Calu3 (cell line): ENCODE results near the gene ATP1B3. TPM values are rescaled to one million over a fixed set of nuclear protein-coding genes. Genes with fewer than 3 reads are reported as not detected.
"Not testable (repeated sequence)": the region's sequence is repeated elsewhere in the genome, so short reads cannot be mapped to it uniquely, and the experiment has no call there.

Experiments
- BruUV-seq: library from RNA; stranded (reverse); fragments of 400-500 nt; replicated peaks from 2 replicates; lab custom pipeline; 2021; lab: Mats Ljungman, UMichigan
- CTCF ChIA-PET: fragments of 300-600 bp; sonication (Branson Sonifier 250); formaldehyde crosslinking; loops from one replicate; lab custom pipeline; 2022; ENCODE audit warnings: antibody characterized with exemption; lab: Charles Lee
- DNase-seq: peaks from one replicate; pipeline ENCODE4 v3.0.0; 2022
- H3K27ac Mint-ChIP-seq: one replicate; pipeline ENCODE4 v1.8.0; 2022; ENCODE audit warnings: mixed read lengths; ENCODE audit not compliant: unreplicated experiment
- H3K27me3 Mint-ChIP-seq: one replicate; pipeline ENCODE4 v1.8.0; 2022; ENCODE audit warnings: mixed read lengths; ENCODE audit not compliant: unreplicated experiment
- H3K36me3 Mint-ChIP-seq: one replicate; pipeline ENCODE4 v1.8.0; 2022; ENCODE audit warnings: mild to moderate bottlenecking, moderate library complexity, mixed read lengths; ENCODE audit not compliant: insufficient read depth, unreplicated experiment
- H3K4me1 Mint-ChIP-seq: one replicate; pipeline ENCODE4 v1.8.0; 2022; ENCODE audit warnings: mild to moderate bottlenecking, low read depth, mixed read lengths; ENCODE audit not compliant: unreplicated experiment
- H3K4me3 Mint-ChIP-seq: one replicate; pipeline ENCODE4 v1.8.0; 2022; ENCODE audit warnings: mild to moderate bottlenecking, low read depth, moderate library complexity, mixed read lengths; ENCODE audit not compliant: unreplicated experiment
- H3K9me3 Mint-ChIP-seq: one replicate; pipeline ENCODE4 v1.8.0; 2022; ENCODE audit warnings: low read depth, mixed read lengths; ENCODE audit not compliant: unreplicated experiment
- CTCF ChIP-seq: fragments of 200-600 bp; IDR thresholded peaks from one replicate; pipeline ENCODE4 v1.8.0; 2022; ENCODE audit warnings: antibody characterized with exemption; ENCODE audit not compliant: unreplicated experiment
- intact Hi-C: fragments of 100-400 bp; cut with micrococcal nuclease; formaldehyde crosslinking; loops from one replicate; pipeline ENCODE4 v1.10.0; 2022; ENCODE audit not compliant: unreplicated experiment
- total RNA-seq: library from RNA; stranded (reverse); gene quantifications from 2 replicates; pipeline ENCODE4 v1.2.3, GENCODE V29; 2022

ATP1B3 gene
- total RNA-seq, 1 experiment from 2014 or later: 157 TPM

GRCh38 chr3:141921316-141921715 lies 44.9 kb downstream of the ATP1B3 start:
- Mint-ChIP-seq H3K27me3 (no peaks in the 10 kb centered on the region), H3K4me1 (no peaks in the 10 kb centered on the region), H3K4me3 (no peak overlapping the region), H3K27ac (no peak overlapping the region), H3K9me3 (no peaks in the 10 kb centered on the region), H3K36me3 (peaks cover 17% of the 10 kb centered on the region)
- BruUV-seq: no TSS peak
- intact Hi-C loops: no loop called here
- TF ChIP-seq CTCF: no peak
- no peak for DNase-seq
- CTCF ChIA-PET: no interaction called here

GRCh38 chr3:141925677-141926076 lies 49.2 kb downstream of the ATP1B3 start:
- intact Hi-C loops, H3K9me3 Mint-ChIP-seq, H3K4me3 Mint-ChIP-seq, H3K4me1 Mint-ChIP-seq, H3K27me3 Mint-ChIP-seq, DNase-seq, CTCF ChIA-PET, H3K27ac Mint-ChIP-seq: not testable (repeated sequence)
- BruUV-seq: TSS peak; percentile 96
- H3K36me3 Mint-ChIP-seq: peaks cover 26% of the 10 kb centered on the region

- no peak overlapping the region for H3K4me3 Mint-ChIP-seq
- H3K4me1 Mint-ChIP-seq: no peaks in the 10 kb centered on the region
- BruUV-seq: no TSS peak
- peaks cover 26% of the 10 kb centered on the region for H3K36me3 Mint-ChIP-seq
- no peaks in the 10 kb centered on the region for H3K9me3 Mint-ChIP-seq
- no peak overlapping the region for H3K27ac Mint-ChIP-seq
- CTCF ChIA-PET: interaction anchor here (0.7 kb wide), 1 partner anchor 77 kb away, joined by 3 read pairs; no protein-coding TSS in a partner anchor
- intact Hi-C loops: no loop called here
- DNase-seq: no peak
- no peaks in the 10 kb centered on the region for H3K27me3 Mint-ChIP-seq
- no peak for TF ChIP-seq CTCF
Measured at GRCh38 chr3:141926929-141927328, 50.5 kb downstream of the ATP1B3 start.

GRCh38 chr3:141928631-141929270 lies 52.3 kb downstream of the ATP1B3 start:
- Mint-ChIP-seq H3K4me3 (no peak overlapping the region), H3K27ac (no peak overlapping the region), H3K4me1 (no peaks in the 10 kb centered on the region), H3K36me3 (peaks cover 26% of the 10 kb centered on the region), H3K27me3 (no peaks in the 10 kb centered on the region), H3K9me3 (no peaks in the 10 kb centered on the region)
- CTCF ChIA-PET: no interaction called here
- DNase-seq: no peak
- intact Hi-C loops: no loop called here
- no peak for TF ChIP-seq CTCF
- BruUV-seq: no TSS peak

GRCh38 chr3:141929341-141929995 lies 53.0 kb downstream of the ATP1B3 start:
- H3K27ac Mint-ChIP-seq: no peak overlapping the region
- no peaks in the 10 kb centered on the region for H3K27me3 Mint-ChIP-seq
- no peaks in the 10 kb centered on the region for H3K4me1 Mint-ChIP-seq
- CTCF ChIA-PET: no interaction called here
- DNase-seq: no peak
- H3K4me3 Mint-ChIP-seq: no peak overlapping the region
- intact Hi-C loops: no loop called here
- H3K36me3 Mint-ChIP-seq: peaks cover 24% of the 10 kb centered on the region
- BruUV-seq: no TSS peak
- no peak for TF ChIP-seq CTCF
- H3K9me3 Mint-ChIP-seq: no peaks in the 10 kb centered on the region
